ENCODE results near the gene GLYATL2. TPM values are rescaled to one million over a fixed set of nuclear protein-coding genes. Genes with fewer than 3 reads are reported as not detected.

The GLYATL2 gene
- polyA plus RNA-seq, 1 donor (not counting 4 experiments of a cell fraction or from before 2014, with no cell fraction given) = 0.16 TPM

GRCh38 chr11:58880625-58881024, 36.1 kb upstream of the GLYATL2 start:
- no peak for FAIRE-seq
- Histone ChIP-seq H2AFZ (ENCODE audit: control insufficient read depth, low read length) (no peak overlapping the region), H3K4me2 (ENCODE audit: control insufficient read depth, extremely low read depth, insufficient read depth, low read depth, low read length) (no peak overlapping the region), H3K27ac (ENCODE audit: control insufficient read depth, insufficient read depth, low read length) (no peak overlapping the region), H3K9me3 (ENCODE audit: control insufficient read depth, low read depth, low read length) (no peaks in the 10 kb centered on the region), H3K9ac (ENCODE audit: control insufficient read depth, extremely low read depth, insufficient read depth, low read length) (no peak overlapping the region), H3K9me1 (ENCODE audit: control insufficient read depth, extremely low read depth, insufficient read depth, low read length) (no peaks in the 10 kb centered on the region), H3K4me3 (ENCODE audit: control insufficient read depth in 2 of 3, extremely low read depth in 1 of 3, insufficient read depth in 2 of 3, low read depth in 1 of 3, low read length in 3 of 3) (no peak overlapping the region), H3K36me3 (ENCODE audit: control insufficient read depth in 2 of 2, extremely low read depth in 1 of 2, insufficient read depth in 2 of 2, low read length in 2 of 2) (no peaks in the 10 kb centered on the region), H3K27me3 (ENCODE audit: control insufficient read depth, extremely low read depth, insufficient read depth, low read length) (no peaks in the 10 kb centered on the region), H3K4me1 (ENCODE audit: control insufficient read depth, extremely low read depth, insufficient read depth, low read length) (no peaks in the 10 kb centered on the region), H3K79me2 (ENCODE audit: control insufficient read depth, insufficient read depth, low read length) (no peaks in the 10 kb centered on the region), H4K20me1 (ENCODE audit: control insufficient read depth, extremely low read depth, insufficient read depth, low read length) (no peaks in the 10 kb centered on the region)
- TF ChIP-seq, protein P1, sequence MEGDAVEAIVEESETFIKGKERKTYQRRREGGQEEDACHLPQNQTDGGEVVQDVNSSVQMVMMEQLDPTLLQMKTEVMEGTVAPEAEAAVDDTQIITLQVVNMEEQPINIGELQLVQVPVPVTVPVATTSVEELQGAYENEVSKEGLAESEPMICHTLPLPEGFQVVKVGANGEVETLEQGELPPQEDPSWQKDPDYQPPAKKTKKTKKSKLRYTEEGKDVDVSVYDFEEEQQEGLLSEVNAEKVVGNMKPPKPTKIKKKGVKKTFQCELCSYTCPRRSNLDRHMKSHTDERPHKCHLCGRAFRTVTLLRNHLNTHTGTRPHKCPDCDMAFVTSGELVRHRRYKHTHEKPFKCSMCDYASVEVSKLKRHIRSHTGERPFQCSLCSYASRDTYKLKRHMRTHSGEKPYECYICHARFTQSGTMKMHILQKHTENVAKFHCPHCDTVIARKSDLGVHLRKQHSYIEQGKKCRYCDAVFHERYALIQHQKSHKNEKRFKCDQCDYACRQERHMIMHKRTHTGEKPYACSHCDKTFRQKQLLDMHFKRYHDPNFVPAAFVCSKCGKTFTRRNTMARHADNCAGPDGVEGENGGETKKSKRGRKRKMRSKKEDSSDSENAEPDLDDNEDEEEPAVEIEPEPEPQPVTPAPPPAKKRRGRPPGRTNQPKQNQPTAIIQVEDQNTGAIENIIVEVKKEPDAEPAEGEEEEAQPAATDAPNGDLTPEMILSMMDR (optimal IDR thresholded peaks at IDR 0.05 in 1 of 3, IDR thresholded peaks at IDR 0.05 in 1 of 3, conservative IDR thresholded peaks at IDR 0.05 in 1 of 3; ENCODE audit: extremely low read depth in 1 of 3, insufficient read depth in 2 of 3, low read length in 3 of 3) = no peak
- TF ChIP-seq EZH2 (IDR thresholded peaks at IDR 0.05; ENCODE audit: low read length) = no peak
- dilution Hi-C loops (cut with MboI; ENCODE audit: extremely low pct_ligation_motif_present, low sequenced_read_pairs) = no loop called here
- DNase-seq (ENCODE audit: low read depth, low spot score) = no peak

- no peak overlapping the region for H3K27ac ChIP-seq (ENCODE audit: control insufficient read depth, insufficient read depth, low read length)
- H3K4me2 ChIP-seq (ENCODE audit: control insufficient read depth, extremely low read depth, insufficient read depth, low read depth, low read length) = no peak overlapping the region
- dilution Hi-C loops (cut with MboI; ENCODE audit: extremely low pct_ligation_motif_present, low sequenced_read_pairs) = no loop called here
- no peaks in the 10 kb centered on the region for H4K20me1 ChIP-seq (ENCODE audit: control insufficient read depth, extremely low read depth, insufficient read depth, low read length)
- H3K9me3 ChIP-seq (ENCODE audit: control insufficient read depth, low read depth, low read length) = no peaks in the 10 kb centered on the region
- no peak overlapping the region for H3K9ac ChIP-seq (ENCODE audit: control insufficient read depth, extremely low read depth, insufficient read depth, low read length)
- H3K27me3 ChIP-seq (ENCODE audit: control insufficient read depth, extremely low read depth, insufficient read depth, low read length) = no peaks in the 10 kb centered on the region
- TF ChIP-seq, protein P1 (optimal IDR thresholded peaks at IDR 0.05 in 1 of 3, IDR thresholded peaks at IDR 0.05 in 1 of 3, conservative IDR thresholded peaks at IDR 0.05 in 1 of 3; ENCODE audit: extremely low read depth in 1 of 3, insufficient read depth in 2 of 3, low read length in 3 of 3) = no peak
- no peak for TF ChIP-seq EZH2 (IDR thresholded peaks at IDR 0.05; ENCODE audit: low read length)
- H3K4me1 ChIP-seq (ENCODE audit: control insufficient read depth, extremely low read depth, insufficient read depth, low read length) = no peaks in the 10 kb centered on the region
- H3K4me3 ChIP-seq (ENCODE audit: control insufficient read depth in 2 of 3, extremely low read depth in 1 of 3, insufficient read depth in 2 of 3, low read depth in 1 of 3, low read length in 3 of 3) = no peak overlapping the region
- FAIRE-seq (no peak), DNase-seq (ENCODE audit: low read depth, low spot score) (no peak)
- no peaks in the 10 kb centered on the region for H3K9me1 ChIP-seq (ENCODE audit: control insufficient read depth, extremely low read depth, insufficient read depth, low read length)
- H3K36me3 ChIP-seq (ENCODE audit: control insufficient read depth in 2 of 2, extremely low read depth in 1 of 2, insufficient read depth in 2 of 2, low read length in 2 of 2) = no peaks in the 10 kb centered on the region
- H3K79me2 ChIP-seq (ENCODE audit: control insufficient read depth, insufficient read depth, low read length) = no peaks in the 10 kb centered on the region
- H2AFZ ChIP-seq (ENCODE audit: control insufficient read depth, low read length) = no peak overlapping the region
These were observed 35.7 kb upstream of the GLYATL2 start for GRCh38 chr11:58880166-58880565.

All from keratinocyte (primary cell).